Keratinocyte (primary cell): ENCODE data around the gene CKAP2L. TPM values are rescaled to one million over a fixed set of nuclear protein-coding genes. Genes with fewer than 3 reads are reported as not detected.

Experiments
- DNase-seq: peaks from one replicate; pipeline ENCODE4 v3.0.0-alpha.2; 2011; ENCODE audit warnings: low read depth, missing footprints, low spot score
- FAIRE-seq: peaks from 2 replicates; lab custom pipeline; 2011; peaks lifted over from hg19 to GRCh38; lab: Jason Lieb, UNC
- H2AFZ ChIP-seq: 2 replicates; pipeline ENCODE4 v1.6.0; 2012; ENCODE audit warnings: low read length, control low read depth, inconsistent platforms; ENCODE audit not compliant: control insufficient read depth
- H3K27ac ChIP-seq: 2 replicates; pipeline ENCODE4 v1.5.1; 2011; ENCODE audit warnings: low read length; ENCODE audit not compliant: control insufficient read depth, insufficient read depth
- H3K27me3 ChIP-seq: 3 replicates; pipeline ENCODE4 v1.6.0; 2011; ENCODE audit warnings: low read length; ENCODE audit not compliant: control insufficient read depth, insufficient read depth; ENCODE audit errors: extremely low read depth
- H3K36me3 ChIP-seq, 2 experiments: 2 replicates in 1 of 2; 3 replicates in 1 of 2; pipeline ENCODE4 v1.5.1; 2011; ENCODE audit warnings: low read length in 2 of 2, mild to moderate bottlenecking in 1 of 2; ENCODE audit not compliant: control insufficient read depth in 2 of 2, insufficient read depth in 2 of 2; ENCODE audit errors: extremely low read depth in 1 of 2
- H3K4me1 ChIP-seq: 3 replicates; pipeline ENCODE4 v1.5.1; 2011; ENCODE audit warnings: low read length; ENCODE audit not compliant: control insufficient read depth, insufficient read depth; ENCODE audit errors: extremely low read depth
- H3K4me2 ChIP-seq: 3 replicates; pipeline ENCODE4 v1.6.0; 2011; ENCODE audit warnings: low read depth, low read length; ENCODE audit not compliant: control insufficient read depth, insufficient read depth; ENCODE audit errors: extremely low read depth
- H3K4me3 ChIP-seq, 3 experiments: fragments of 200-600 bp in 1 of 3; sonication (generic) in 1 of 3; 2 replicates in 2 of 3; 3 replicates in 1 of 3; pipeline ENCODE4 v1.5.1; 2011 to 2016; ENCODE audit warnings: low read length in 3 of 3, mild to moderate bottlenecking in 3 of 3, control low read depth in 2 of 3, inconsistent platforms in 1 of 3, low read depth in 1 of 3, mixed read lengths in 1 of 3, mixed run types in 1 of 3, moderate library complexity in 1 of 3; ENCODE audit not compliant: control insufficient read depth in 2 of 3, insufficient read depth in 2 of 3; ENCODE audit errors: extremely low read depth in 1 of 3
- H3K79me2 ChIP-seq: 2 replicates; pipeline ENCODE4 v1.6.0; 2012; ENCODE audit warnings: low read length; ENCODE audit not compliant: control insufficient read depth, insufficient read depth
- H3K9ac ChIP-seq: 3 replicates; pipeline ENCODE4 v1.6.0; 2011; ENCODE audit warnings: low read length; ENCODE audit not compliant: control insufficient read depth, insufficient read depth; ENCODE audit errors: extremely low read depth
- H3K9me1 ChIP-seq: 3 replicates; pipeline ENCODE4 v1.6.0; 2011; ENCODE audit warnings: low read length; ENCODE audit not compliant: control insufficient read depth, insufficient read depth; ENCODE audit errors: extremely low read depth
- H3K9me3 ChIP-seq: 2 replicates; pipeline ENCODE4 v1.5.1; 2012; ENCODE audit warnings: low read depth, low read length; ENCODE audit not compliant: control insufficient read depth
- H4K20me1 ChIP-seq: 3 replicates; pipeline ENCODE4 v1.6.0; 2011; ENCODE audit warnings: low read length; ENCODE audit not compliant: control insufficient read depth, insufficient read depth; ENCODE audit errors: extremely low read depth
- EZH2 ChIP-seq: IDR thresholded peaks from one replicate; pipeline ENCODE4 v1.6.1; 2012; ENCODE audit warnings: inconsistent platforms, mild to moderate bottlenecking, low read length, moderate library complexity
- dilution Hi-C: fragments of 300-500 bp; cut with MboI; formaldehyde crosslinking; loops from one replicate; pipeline ENCODE4 v1.7.0; 2020; ENCODE audit warnings: low sequenced_read_pairs; ENCODE audit not compliant: extremely low pct_ligation_motif_present
- polyA plus RNA-seq, 5 experiments: library from polyadenylated mRNA; depleted of rRNA in 3 of 5; stranded (reverse) in 3 of 5; stranded (forward) in 1 of 5; unstranded in 1 of 5; fragments of >200 nt; gene quantifications; 1 replicate in 1 of 5; 2 replicates in 3 of 5; 3 replicates in 1 of 5; pipeline versions ENCODE4 v1.2.1 to v1.2.3, GENCODE V29; 2011 to 2012; ENCODE audit warnings: missing spikeins in 2 of 5, low read depth in 1 of 5, low replicate concordance in 1 of 5
- TF ChIP-seq, protein P1 (sequence below), 3 experiments: IDR thresholded peaks in 1 of 3; conservative IDR thresholded peaks in 1 of 3; optimal IDR thresholded peaks in 1 of 3; 2 replicates in 2 of 3; 3 replicates in 1 of 3; pipeline versions ENCODE3 to v1.5.1; 2011; ENCODE audit warnings: low read length in 3 of 3, mild to moderate bottlenecking in 3 of 3, moderate library complexity in 2 of 3, control low read depth in 1 of 3, inconsistent platforms in 1 of 3; ENCODE audit not compliant: insufficient read depth in 2 of 3; ENCODE audit errors: extremely low read depth in 1 of 3

Gene CKAP2L
- polyA plus RNA-seq, 1 donor (not counting 4 experiments of a cell fraction or from before 2014, with no cell fraction given) = 10.9 TPM

DNA sequence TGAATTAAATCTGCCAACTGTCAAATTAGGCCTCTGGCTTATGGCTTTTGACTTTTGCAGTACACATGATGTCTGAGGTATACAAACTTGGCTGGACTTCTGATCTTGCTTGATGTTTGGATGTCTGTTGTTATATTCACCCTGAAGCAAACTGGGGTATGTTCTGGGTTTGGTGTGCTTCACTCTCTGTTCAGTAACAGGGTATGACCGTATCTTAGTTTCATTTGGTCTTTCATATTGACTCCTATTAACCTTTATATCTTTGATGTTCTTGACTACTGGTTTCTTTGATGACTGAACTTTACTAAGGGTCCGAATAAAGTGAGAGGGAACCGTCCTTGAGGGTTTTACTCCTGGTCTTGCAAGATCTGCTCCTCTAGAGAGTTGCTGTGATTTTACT, 8.2 kb downstream of the CKAP2L start:
- dilution Hi-C loops = no loop called here
- no peak for TF ChIP-seq EZH2
- TF ChIP-seq, protein P1, sequence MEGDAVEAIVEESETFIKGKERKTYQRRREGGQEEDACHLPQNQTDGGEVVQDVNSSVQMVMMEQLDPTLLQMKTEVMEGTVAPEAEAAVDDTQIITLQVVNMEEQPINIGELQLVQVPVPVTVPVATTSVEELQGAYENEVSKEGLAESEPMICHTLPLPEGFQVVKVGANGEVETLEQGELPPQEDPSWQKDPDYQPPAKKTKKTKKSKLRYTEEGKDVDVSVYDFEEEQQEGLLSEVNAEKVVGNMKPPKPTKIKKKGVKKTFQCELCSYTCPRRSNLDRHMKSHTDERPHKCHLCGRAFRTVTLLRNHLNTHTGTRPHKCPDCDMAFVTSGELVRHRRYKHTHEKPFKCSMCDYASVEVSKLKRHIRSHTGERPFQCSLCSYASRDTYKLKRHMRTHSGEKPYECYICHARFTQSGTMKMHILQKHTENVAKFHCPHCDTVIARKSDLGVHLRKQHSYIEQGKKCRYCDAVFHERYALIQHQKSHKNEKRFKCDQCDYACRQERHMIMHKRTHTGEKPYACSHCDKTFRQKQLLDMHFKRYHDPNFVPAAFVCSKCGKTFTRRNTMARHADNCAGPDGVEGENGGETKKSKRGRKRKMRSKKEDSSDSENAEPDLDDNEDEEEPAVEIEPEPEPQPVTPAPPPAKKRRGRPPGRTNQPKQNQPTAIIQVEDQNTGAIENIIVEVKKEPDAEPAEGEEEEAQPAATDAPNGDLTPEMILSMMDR (optimal IDR thresholded peaks at IDR 0.05 in 1 of 3, IDR thresholded peaks at IDR 0.05 in 1 of 3, conservative IDR thresholded peaks at IDR 0.05 in 1 of 3; ENCODE audit: extremely low read depth in 1 of 3, insufficient read depth in 2 of 3, low read length in 3 of 3) = no peak
- Histone ChIP-seq H3K9me3 (no peaks in the 10 kb centered on the region), H3K4me1 (no peaks in the 10 kb centered on the region), H3K27ac (no peak overlapping the region), H2AFZ (no peak overlapping the region), H3K79me2 (peaks cover 47% of the 10 kb centered on the region), H3K27me3 (no peaks in the 10 kb centered on the region), H3K36me3 (peaks cover 0 to 50% of the 10 kb centered on the region in 2 experiments), H3K4me2 (no peak overlapping the region), H3K9me1 (no peaks in the 10 kb centered on the region), H4K20me1 (no peaks in the 10 kb centered on the region), H3K4me3 (no peak overlapping the region), H3K9ac (no peak overlapping the region)
- FAIRE-seq (peak; percentile 61), DNase-seq (no peak)

DNA sequence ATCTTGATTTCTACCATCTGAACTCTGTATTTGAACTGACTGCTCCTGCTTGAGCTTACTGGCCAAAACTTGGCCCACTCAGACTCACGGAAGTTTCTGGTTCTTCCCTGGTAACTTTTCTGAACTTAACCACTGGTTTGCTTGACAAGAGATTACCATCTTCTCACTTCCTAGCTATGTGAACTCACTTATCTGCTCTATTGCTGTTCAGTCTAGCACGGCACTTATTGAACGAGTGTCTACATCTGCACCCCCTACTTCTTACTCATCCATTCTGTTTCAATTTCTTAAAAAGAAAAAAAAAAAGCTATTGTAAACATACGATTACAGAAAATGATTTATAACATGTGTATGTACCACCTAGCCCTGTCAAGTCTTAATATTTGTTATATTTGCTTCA, 9.0 kb downstream of the CKAP2L start:
- H3K27ac ChIP-seq = no peak overlapping the region
- H3K4me2 ChIP-seq = no peak overlapping the region
- H3K4me1 ChIP-seq = no peaks in the 10 kb centered on the region
- H2AFZ ChIP-seq = no peak overlapping the region
- peaks cover 46% of the 10 kb centered on the region for H3K79me2 ChIP-seq
- FAIRE-seq (no peak), DNase-seq (no peak)
- H3K36me3 ChIP-seq = peaks cover 0 to 50% of the 10 kb centered on the region in 2 experiments
- H3K9me3 ChIP-seq = no peaks in the 10 kb centered on the region
- dilution Hi-C loops = no loop called here
- no peaks in the 10 kb centered on the region for H3K27me3 ChIP-seq
- H3K9ac ChIP-seq = no peak overlapping the region
- H3K4me3 ChIP-seq = no peak overlapping the region
- TF ChIP-seq, protein P1 (optimal IDR thresholded peaks at IDR 0.05 in 1 of 3, IDR thresholded peaks at IDR 0.05 in 1 of 3, conservative IDR thresholded peaks at IDR 0.05 in 1 of 3; ENCODE audit: extremely low read depth in 1 of 3, insufficient read depth in 2 of 3, low read length in 3 of 3) = no peak
- TF ChIP-seq EZH2 = no peak
- no peaks in the 10 kb centered on the region for H3K9me1 ChIP-seq
- H4K20me1 ChIP-seq = no peaks in the 10 kb centered on the region
